ENCODE results near the gene EEF1A2.

GRCh38 chr20:63525971-63526370 is 27.1 kb upstream of the EEF1A2 start:
- TF ChIP-seq CTCF (IDR thresholded peaks at IDR 0.05) = no peak
- TF ChIP-seq POLR2A (IDR thresholded peaks at IDR 0.05) = no peak

Data from lower leg skin (tissue), 3 donors.